ENCODE results near the gene MAPK8.
"Not testable (repeated sequence)": the region's sequence is repeated elsewhere in the genome, so short reads cannot be mapped to it uniquely, and the experiment has no call there.

Gene MAPK8

GRCh38 chr10:48306265-48306869, at the start of gene MAPK8:
TSS of gene MAPK8 (plus strand) at chr10:48306677. CDS start at chr10:48401661, 94,984 bp downstream.
- peak; percentile 81 for DNase-seq

- DNase-seq: no peak
These were observed 49.0 kb upstream of the MAPK8 start for GRCh38 chr10:48257407-48257961.

DNA sequence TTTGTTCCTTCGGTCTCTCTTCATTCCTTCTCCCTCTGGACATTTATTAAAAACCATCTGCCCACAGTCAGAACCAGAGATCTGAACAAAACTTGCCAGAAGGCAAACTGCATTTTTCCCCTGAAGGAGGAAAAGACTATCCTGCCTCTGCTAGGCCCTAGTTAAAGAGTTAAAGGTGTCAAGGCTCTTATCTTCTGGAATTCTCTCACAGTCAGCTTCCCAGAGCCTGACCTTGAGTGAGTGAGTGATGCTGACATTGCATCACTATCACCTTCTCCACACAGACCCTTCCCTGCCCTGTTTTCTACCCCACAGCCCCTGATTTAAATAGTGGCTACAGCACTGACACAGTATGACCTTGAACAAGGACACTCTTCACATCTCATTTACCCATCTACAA, 48.4 kb upstream of the MAPK8 start:
- DNase-seq: no peak

DNA sequence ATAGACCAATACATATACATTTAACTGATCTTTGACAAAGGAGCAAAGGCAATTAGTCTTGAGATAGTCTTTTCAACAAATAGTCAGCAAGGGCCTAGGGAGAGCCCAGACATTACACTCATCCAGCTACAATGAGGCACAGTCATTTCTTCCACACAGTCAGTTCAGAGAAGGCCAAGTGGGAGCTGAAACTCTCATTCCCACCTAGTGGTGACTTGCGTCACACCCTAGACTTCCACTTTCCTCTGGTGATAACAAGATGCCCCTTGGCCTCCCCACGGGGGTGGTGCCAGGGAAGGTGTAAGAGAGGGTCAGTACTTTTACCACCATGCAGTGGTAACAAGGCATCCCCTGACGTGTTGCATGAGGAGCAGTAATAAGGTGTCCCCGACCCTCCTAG, 39.9 kb upstream of the MAPK8 start:
- DNase-seq: no peak

GRCh38 chr10:48271047-48271730, 35.3 kb upstream of the MAPK8 start:
- DNase-seq: no peak

- DNase-seq: no peak
These were observed 33.8 kb upstream of the MAPK8 start for GRCh38 chr10:48272682-48273081.

DNA sequence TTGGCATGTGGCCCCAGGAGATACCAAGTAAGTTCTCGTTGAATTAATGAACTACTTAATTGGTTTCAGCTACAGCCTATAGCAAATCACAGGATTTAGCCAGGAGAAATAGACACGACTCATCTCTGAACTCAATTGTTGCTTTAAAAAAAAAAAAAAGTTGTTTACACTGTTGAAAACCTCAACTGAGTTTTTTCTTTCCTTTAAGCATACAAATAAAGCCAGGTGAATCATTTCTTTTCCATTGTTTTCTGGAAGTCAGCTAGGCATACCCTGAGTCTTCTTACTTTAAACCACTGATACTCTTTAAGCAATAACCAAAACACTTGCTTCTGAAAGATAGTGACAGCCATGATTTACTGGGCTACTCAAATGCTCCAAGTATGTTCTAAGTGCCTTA, 32.7 kb upstream of the MAPK8 start:
- DNase-seq: no peak

- no peak for DNase-seq
These were observed 31.8 kb upstream of the MAPK8 start, which contains the start of gene FRMPD2 for GRCh38 chr10:48274636-48275035. TSS of gene FRMPD2 (minus strand) at chr10:48274696. CDS start at chr10:48274567, 129 bp downstream.

DNA sequence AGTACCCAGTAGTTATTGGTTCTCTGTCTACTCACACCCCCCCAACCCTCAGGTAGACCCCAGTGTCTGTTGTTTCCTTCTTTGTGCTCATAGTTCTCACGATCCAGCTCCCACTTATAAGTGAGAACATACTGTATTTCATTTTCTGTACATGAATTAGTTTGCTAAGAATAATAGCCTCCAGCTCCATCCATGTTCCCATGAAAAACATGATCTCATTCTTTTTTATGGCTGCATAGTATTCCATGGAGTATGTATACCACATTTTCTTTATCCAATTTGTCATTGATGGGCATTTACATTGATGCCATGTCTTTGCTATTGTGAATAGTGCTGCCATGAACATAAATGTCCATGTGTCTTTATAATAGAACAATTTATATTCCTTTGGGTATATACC, 29.4 kb upstream of the MAPK8 start:
- no peak for DNase-seq

DNA sequence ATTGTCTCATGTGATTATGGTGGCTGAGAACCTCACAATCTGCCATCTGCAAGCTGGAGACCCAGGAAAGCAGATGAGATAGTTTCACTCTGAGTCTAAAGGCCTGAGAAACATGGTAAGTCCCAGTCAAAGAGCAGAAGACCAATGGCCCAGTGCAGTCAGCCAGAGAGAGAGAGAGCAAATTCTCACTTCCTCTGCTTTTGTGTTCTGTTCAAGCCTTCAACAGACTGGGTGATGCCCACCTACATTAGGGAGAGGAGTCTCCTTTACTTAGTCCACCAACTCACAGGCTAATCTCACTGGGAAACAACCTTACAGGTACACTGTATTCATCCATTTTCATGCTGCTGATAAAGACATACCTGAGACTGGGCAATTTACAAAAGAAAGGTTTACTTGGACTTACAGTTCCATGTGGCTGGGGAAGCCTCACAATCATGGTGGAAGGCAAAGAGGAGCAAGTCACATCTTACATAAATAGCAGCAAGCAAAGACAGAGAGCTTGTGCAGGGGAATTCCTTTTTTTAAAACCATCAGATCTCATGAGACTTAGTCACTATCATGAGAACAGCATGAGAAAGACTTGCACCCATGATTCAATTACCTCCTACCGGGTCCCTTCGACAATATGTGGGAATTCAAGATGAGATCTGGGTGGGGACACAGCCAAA, 27.3 kb upstream of the MAPK8 start:
- DNase-seq: no peak

GRCh38 chr10:48281697-48282096, 24.8 kb upstream of the MAPK8 start:
- not testable (repeated sequence) for DNase-seq

DNA sequence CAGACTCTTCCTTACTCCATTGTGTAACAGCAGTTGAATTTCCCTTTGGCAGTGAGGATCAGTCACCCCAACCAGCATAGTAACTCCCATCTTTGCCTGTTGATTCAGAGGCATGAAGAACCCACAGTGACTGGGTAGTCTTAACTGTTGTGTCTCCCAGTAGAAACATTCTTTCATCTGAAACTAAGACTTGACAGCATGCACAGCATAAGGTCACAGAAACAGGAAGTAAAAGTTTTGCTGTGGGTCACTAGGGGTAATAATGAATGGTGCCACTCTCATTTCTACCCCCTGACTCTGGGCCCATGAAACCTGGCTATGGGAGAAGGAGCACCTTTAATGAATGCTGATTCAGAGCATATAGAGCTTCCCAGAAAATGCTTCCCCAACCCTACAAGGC, 23.6 kb upstream of the MAPK8 start:
- DNase-seq: no peak

DNA sequence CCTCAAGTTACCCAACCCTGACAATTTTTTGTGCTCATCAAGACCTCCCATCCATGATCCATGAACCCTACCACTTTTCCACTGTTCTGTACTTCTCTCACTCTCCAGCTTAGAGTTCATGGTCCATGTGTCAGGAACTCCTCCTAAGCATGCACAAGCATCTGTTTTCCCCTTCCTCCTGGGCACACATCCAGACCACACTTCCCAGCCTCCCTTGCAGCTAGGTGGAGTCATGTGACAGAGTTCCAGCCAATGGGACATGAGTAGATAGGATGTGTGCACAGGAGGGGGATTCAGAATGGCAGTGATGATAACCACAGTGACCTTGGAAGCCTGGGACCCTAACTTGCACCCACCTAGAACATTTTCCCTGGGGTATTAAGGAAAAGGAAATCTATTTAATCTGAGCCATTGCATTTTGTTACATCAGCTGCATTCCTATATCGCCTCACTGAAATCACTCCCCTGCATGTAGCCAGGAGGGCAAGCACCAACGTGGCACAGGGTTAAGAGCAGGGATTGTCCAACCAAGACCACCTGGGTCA, 22.4 kb upstream of the MAPK8 start:
- DNase-seq: no peak

GRCh38 chr10:48284811-48285210, 21.7 kb upstream of the MAPK8 start:
- no peak for DNase-seq

GRCh38 chr10:48285710-48286109, 20.8 kb upstream of the MAPK8 start:
- no peak for DNase-seq

DNA sequence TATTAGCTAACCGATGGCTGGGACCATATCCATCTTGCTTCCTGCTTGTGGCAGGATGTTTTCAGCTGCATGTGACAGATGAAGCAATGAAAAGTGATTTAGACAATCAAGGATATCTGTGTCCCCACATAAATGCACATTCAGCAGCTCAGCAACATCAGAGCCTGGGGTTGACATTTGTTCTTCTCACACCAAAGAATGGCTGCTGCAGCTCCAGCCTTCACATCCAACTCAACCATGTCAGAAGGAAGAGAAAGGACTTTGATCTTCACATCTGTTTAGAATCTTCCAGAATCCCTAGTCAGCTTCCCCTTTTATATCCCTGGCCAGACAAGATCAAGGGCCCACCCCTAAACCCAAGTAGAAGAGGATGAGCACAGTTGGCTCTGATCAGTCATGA, 20.1 kb upstream of the MAPK8 start:
- no peak for DNase-seq

DNA sequence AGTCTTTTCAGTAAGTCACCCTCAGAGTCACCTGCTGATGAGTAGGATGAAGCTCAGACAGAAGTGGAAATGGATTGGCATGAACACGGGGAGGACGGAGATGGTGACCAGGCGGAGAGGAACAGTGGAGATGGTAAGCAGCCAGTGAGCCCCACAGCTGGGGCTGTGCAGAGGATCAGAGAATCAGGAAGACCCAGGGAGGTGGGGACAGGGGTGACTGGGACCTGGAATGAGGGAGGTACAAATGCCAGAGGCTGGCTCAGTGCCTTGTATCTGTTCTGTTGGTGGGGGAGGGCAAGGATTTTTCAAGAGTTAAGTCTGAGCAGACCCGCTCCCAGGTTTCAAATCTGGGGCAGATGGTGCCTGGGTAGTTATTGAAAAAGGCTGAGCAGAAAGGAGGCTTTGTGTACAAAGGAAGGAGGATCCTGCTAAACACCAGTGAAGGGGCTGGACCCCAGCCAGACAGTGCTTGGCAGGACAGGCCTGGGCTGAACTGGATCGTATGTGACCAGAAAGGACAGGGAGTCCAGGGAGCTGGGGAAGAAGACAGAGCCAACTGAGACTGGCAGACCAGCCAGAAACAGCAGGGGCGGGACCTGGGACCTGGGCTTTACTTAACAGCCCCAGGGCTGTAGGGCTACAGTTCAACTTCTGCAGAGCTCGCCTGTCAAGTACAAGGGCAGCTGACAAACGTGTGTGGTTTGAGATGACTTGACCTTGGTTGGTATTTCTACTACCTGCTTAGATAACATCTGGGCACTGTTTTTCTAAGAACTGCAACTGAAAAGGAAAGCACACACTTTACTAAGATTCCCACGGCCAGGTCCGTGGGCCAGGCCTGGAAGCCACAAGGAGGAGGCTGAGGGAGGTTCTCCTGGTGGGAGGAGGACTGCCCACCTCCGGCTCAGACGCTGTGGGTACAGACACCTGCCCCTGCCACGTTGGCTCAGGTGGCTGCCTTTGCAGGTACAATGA, 18.8 kb upstream of the MAPK8 start:
- peak; percentile 35 for DNase-seq

DNA sequence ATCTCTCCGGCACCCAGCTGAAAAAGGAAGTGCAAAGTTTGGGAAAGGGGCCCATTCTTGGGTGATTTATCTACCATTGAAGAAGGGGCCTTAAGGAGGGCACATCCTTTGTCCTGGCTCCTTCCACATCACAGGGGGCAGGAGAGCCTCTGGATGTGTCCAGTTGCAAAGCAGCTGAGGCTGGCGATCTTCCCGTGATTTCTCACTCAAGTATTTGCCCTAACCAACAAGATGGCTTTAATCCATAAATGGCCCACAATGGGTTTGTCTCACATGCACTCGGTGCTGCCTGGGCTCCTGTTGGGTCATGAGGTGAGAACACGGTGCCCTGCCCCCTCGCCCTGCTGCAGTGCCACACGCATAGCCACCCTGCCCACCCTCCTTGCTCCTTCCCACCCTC, 17.8 kb upstream of the MAPK8 start:
- no peak for DNase-seq

DNA sequence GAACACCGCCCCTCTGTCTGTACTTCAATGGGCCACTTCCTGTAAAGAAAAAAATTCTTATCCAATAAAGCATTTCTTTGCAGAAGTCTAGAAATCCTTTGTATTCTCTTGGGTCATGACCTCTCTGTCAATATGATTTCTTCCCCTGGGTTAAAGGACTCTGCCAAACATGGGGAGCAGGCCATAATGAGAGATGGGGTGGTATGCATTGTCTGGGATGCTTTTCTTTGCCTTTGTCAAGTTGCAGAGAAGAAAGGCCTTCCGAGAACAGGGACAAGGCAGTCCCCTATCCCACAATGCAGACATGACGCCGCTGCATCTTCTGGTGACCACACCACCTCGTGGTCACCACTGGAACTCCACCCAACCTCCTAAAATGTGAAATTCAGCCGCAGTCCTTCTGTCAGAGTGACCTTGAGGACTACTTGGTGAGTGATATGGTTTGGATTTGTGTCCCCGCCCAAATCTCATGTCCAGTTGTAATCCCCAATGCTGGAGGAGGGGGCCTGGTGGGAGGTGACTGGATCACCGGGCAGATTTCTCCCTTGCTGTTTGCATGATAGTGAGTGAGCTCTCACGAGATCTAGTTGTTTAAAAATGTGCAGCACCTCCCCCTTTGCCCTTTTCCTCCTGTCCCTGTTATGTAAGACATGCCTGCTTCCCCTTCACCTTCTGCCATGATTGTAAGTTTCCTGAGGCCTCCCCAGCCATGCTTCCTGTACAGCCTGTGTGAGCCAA, 16.8 kb upstream of the MAPK8 start:
- peak; percentile 11 for DNase-seq

DNA sequence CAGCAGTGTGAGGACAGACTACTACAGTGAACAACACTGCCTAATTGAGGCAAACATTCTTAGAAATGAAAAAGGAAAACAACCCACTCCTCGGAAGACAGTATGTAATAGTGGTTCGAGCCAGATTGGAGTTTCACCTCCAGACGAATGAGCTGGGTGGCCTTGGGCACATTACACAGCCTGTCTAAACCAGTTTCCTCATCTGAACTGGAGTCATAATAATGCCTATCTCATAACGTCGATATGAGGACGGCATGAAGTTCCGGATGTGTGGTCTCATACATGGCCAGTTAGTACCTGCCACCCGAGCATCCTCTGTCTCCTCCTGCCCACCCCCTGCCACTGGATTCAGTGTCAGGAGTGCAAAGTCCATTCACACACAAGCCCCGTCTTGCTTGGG, 16.2 kb upstream of the MAPK8 start:
- no peak for DNase-seq

DNA sequence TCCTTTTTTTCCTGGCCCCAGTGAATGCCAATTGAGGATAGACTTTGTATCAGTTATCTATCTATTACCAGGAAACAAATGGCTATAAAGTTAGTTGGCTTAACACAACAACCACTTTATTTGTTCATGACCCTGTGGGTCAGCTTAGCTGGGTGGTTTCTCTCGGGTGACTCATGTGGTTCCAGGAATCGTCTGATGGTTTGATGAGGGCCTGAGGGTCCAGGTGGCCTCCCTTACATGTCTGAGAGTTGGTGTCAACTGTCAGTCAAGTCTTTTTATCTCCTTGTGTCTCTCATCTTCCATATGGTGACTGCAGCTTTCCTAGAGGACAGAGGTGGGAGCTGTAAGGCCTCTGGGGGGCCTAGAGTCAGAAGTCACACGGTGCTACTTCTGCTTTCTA, 15.3 kb upstream of the MAPK8 start:
- DNase-seq: no peak

DNA sequence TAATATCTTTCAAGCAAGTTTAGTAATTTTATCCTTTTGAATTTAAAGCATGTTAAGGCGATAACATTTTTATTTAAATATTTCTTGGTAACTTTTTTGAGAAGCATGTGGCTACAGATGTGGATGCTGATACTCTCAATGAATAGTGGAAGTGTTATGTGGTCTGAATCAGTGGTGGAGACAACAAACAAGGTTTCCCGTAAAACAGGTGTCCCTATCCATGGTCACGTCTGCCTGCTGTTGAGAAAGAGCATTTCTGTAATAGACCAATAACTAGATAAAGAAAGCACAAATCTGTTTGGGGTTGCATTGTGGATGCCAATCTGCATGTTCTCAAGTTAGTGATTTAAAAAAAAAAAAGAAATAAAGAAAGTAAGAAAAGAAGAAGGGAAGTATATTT, 13.9 kb upstream of the MAPK8 start:
- no peak for DNase-seq
